Body of pancreas (tissue), 4 donors: ENCODE measurements around the gene ANKRD6.

ENCODE experiments used
- CTCF ChIP-seq, 7 experiments: fragments of 450-650 bp in 4 of 7; fragments of 200-600 bp in 3 of 7; sonication (generic) in 3 of 7; IDR thresholded peaks; one replicate each; pipeline ENCODE4 v1.5.1; 2016 to 2019; ENCODE audit warnings: antibody characterized with exemption in 7 of 7
- POLR2A ChIP-seq, 3 donors: fragments of 450-650 bp; IDR thresholded peaks; one replicate each; pipeline ENCODE4 v1.6.1; 2016; ENCODE audit warnings: antibody characterized with exemption in 3 of 3, mild to moderate bottlenecking in 2 of 3

- no peak for TF ChIP-seq CTCF (IDR thresholded peaks at IDR 0.05)
- TF ChIP-seq POLR2A (IDR thresholded peaks at IDR 0.05), result no peak
Observed at GRCh38 chr6:89459501-89459900, 26.5 kb downstream of the ANKRD6 start.
